ENCODE measurements around the gene RPRD1B. TPM values are rescaled to one million over a fixed set of nuclear protein-coding genes. Genes with fewer than 3 reads are reported as not detected.

RPRD1B gene
- total and polyA plus RNA-seq, 2 of the 13 experiments (the other 11 are each of a cell fraction or from before 2014, with no cell fraction given): 31.1 to 41.5 TPM

- no peak; the same call in none of the 2 replicates for TF ChIP-seq AHDC1 (CRISPR knock-in tag; IDR thresholded peaks at IDR 0.05; ENCODE audit: borderline replicate concordance)
- no peak; the same call in 1 of the 2 replicates for TF ChIP-seq MTERF4 (CRISPR knock-in tag; IDR thresholded peaks at IDR 0.05)
- TF ChIP-seq ZNF251 (CRISPR knock-in tag; IDR thresholded peaks at IDR 0.05): no peak
- TF ChIP-seq ZNF30 (CRISPR knock-in tag; IDR thresholded peaks at IDR 0.05): 0 out of 2 replicates have a peak, but pooled peaks have one; percentile 63
- no peak for TF ChIP-seq ZNF563 (CRISPR knock-in tag; IDR thresholded peaks at IDR 0.05)
Observed at GRCh38 chr20:38032585-38033329, 789 bp upstream of the RPRD1B start (continued).
